SIG-M5 treated with dmso at 0.1 percent for 504 hours (cell line): ENCODE data around the gene TMEM80.
"Not testable (repeated sequence)": the region's sequence is repeated elsewhere in the genome, so short reads cannot be mapped to it uniquely, and the experiment has no call there.

Experiments
- DNase-seq: peaks from one replicate; lab custom pipeline; 2025; ENCODE audit not compliant: unreplicated experiment; lab: John Stamatoyannopoulos, UW

TMEM80 gene

GRCh38 chr11:695538-696248 lies at the start of gene TMEM80:
Gene TMEM80 (plus strand): TSS chr11:695816. CDS start chr11:695828, 12 bp downstream.
- DNase-seq = peak; percentile 93

DNA sequence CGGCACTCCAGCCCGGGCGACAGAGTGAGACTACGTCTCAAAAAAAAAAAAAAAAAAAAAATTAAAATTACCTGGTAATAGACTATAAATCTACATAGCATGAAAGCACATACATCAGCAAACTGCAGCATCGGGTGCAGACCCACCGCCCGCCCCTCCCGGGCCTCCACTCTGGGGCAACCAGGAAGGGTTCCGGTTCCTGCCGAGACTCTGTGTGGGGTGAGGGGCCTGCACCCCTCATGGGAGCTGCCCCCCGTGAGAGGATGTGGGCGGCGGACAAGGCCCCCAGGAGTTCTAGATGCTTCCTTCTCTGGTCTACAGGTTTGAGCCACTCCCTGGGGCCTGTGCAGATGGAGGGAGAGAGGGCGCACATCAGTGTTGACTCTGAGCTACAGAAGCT lies 49.4 kb upstream of the TMEM80 start:
- DNase-seq = no peak

DNA sequence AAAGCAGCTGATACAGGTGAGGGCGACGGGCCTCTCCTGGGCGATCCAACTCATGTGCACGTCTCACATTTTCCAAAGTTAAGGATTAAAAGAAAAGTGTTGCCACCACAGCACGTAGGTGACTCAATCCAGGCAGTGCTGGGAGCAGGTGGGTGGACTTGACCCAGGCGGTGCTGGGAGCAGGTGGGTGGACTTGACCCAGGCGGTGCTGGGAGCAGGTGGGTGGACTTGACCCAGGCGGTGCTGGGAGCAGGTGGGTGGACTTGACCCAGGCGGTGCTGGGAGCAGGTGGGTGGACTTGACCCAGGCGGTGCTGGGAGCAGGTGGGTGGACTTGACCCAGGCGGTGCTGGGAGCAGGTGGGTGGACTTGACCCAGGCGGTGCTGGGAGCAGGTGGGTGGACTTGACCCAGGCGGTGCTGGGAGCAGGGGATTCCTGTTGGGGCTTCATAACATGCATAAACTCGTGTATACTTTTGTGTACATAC lies 47.9 kb upstream of the TMEM80 start:
- DNase-seq = not testable (repeated sequence)

DNA sequence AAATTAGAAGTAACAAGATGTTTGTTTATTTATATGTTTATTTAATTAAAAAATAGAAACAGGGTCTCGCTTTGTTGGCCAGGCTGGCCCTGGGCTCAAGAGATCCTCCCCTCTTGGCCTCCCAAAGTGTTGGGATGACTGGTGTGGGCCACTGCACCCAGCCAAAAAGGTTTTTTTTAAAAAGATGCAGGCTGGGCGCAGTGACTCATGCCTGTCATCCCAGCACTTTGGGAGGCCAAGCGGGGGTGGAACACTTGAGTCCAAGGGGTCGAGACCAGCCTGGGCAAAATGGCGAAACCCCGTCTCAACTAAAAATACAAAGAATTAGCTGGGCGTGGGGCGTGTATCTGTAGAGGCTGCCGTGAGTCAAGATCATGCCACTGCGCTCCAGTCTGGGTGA lies 45.1 kb upstream of the TMEM80 start:
- DNase-seq = no peak

DNA sequence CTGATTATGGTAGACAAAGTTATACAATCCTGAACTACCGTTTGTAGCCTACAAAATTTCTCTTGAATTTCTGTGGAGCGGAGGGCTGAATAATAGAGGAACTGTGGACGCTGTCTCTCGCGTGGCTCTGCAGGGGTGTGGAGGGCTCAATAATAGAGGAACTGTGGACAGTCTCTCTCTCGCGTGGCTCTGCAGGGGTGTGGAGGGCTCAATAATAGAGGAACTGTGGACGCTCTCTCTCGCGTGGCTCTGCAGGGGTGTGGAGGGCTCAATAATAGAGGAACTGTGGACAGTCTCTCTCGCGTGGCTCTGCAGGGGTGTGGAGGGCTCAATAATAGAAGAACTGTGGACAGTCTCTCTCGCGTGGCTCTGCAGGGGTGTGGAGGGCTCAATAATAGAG lies 42.5 kb upstream of the TMEM80 start:
- DNase-seq = not testable (repeated sequence)

- DNase-seq = no peak
Measured at GRCh38 chr11:653837-654236, 41.8 kb upstream of the TMEM80 start.

DNA sequence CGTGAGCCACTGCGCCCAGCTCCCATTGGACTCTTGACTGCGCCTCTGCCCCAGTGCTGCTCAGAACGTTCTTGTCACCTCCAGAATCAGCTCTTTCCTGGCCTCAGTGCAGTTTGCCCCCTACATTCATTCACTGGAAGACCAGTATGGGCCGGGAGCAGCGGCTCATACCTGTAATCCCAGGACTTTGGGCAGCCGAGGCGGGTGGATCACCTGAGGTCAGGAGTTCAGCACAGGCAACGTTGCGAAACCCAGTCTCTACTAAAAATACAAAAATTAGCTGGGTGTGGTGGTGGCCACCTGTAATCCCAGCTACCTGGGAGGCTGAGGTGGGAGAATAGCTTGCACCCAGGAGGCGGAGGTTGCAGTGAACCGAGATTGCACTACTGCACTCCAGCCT lies 41.2 kb upstream of the TMEM80 start:
- not testable (repeated sequence) for DNase-seq

GRCh38 chr11:655036-655726 lies 40.4 kb upstream of the TMEM80 start:
- no peak for DNase-seq

DNA sequence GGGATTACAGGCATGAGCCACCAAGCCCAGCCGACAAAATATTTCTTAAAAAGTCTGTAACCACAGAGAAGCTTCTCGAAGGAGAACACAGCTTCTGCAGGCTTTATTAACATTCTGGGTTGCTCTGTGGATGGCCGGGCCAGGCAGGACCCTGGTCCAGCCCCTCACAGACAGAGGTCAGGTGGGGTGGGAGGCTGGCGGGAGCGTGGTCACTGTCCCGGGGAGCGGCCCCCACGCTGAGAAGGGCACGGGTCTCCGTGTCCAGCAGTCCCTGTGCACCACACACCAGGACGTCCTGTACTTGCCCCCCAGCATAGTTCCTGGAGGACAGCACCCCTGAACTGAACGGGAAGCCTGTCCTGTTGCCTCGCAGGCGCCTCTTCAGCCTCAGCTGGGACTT lies 39.2 kb upstream of the TMEM80 start:
- DNase-seq = no peak

DNA sequence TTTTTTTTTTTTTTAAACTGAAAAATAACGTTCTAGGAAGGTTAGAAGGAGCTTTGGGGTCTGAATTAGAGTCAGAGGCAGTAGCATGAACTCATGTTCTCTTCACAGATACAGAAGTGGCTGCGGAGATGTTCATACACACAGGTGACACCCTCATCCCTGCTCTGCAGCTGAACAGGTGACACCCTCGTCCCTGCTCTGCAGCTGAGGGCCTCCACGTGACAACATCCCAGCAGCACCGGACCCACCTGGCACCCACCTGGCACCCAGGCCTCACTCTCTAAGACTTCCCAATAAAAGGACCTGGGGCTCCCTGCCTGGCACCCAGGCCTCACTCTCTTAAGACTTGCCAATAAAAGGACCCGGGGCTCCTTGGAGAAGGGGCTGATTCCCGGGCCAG lies 38.8 kb upstream of the TMEM80 start:
- no peak for DNase-seq

GRCh38 chr11:657691-658126 lies 37.9 kb upstream of the TMEM80 start:
- DNase-seq = no peak

GRCh38 chr11:659532-660085 lies 36.0 kb upstream of the TMEM80 start:
- DNase-seq = no peak

DNA sequence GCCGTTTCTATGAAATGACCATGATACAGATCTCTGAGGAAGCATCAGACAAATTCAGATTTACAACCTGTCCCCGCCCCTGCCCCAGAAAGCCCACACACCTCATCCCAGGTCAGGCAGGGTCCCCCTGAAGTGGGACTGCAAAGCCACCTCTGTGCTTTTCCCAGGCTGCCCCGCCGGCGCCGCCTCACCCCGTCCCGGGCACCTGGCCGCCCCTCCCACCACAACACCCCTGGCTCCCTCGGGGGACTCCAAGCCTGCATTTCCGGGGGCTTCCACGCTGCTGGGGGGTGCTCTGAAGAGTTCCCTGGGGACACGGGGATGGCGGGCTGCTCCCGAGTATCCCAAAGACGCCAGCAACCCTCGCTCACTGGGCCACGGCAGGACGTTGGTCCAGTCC lies 35.3 kb upstream of the TMEM80 start:
- no peak for DNase-seq

DNA sequence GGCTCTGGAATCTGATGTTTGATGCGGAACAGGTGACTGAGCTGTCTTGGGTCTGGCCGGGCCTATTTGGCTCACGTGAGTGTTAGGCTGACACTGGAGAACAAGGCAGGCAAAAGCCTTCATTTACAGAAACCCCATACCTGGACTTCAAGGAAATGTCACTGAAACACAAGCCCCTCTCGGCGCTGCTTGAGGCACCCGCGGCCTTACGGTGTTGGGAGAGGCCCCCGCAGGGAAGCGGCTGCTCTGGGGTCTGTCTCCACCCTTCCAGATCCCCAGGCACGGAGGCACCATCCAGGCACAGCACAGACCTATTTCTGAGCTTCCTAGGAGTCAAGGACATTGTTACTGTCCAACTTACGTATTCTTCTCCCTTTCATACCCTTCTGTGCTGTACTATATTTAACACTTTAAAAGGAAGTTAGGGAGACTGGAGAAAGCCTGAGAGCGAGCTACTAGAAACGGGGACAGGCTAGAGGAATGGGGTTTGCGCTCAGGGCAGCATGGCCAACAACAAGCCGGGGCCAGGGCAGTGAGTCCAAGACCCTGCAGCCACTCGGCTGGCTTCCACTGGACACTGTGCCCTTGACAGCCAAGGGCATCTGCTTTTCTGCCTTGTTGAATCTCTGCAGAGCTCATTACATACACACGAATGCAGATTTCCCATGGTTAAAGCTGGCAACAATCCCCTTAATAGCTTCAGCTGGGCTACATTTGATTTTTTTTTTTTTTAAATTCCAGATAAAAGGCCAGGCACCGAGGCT lies 34.8 kb upstream of the TMEM80 start:
- no peak for DNase-seq

- no peak for DNase-seq
Measured at GRCh38 chr11:662689-663274, 32.8 kb upstream of the TMEM80 start.

DNA sequence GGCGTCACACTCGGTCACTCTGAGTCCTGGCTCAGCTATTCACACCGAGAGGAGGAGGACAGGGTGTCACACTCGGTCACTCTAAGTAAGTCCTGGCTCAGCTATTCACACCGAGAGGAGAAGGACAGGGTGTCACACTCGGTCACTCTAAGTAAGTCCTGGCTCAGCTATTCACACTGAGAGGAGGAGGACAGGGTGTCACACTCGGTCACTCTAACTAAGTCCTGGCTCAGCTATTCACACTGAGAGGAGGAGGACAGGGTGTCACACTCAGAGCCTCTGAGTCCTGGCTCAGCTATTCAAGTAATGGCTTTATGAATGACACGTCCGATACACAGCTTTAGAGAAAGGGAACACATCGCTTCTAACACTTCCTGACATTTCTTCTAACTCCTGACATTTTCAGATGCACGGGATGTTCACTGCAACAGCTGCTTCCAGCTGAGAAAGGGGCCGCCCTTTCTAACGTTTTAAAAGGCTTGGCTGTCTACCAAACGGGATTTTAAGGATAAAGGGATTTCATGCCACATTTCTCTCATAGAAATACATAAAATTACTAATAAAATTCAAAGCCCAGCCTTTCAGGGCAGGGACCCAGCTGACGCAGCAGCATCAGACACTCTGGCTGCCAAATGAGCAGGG lies 30.4 kb upstream of the TMEM80 start:
- no peak for DNase-seq

DNA sequence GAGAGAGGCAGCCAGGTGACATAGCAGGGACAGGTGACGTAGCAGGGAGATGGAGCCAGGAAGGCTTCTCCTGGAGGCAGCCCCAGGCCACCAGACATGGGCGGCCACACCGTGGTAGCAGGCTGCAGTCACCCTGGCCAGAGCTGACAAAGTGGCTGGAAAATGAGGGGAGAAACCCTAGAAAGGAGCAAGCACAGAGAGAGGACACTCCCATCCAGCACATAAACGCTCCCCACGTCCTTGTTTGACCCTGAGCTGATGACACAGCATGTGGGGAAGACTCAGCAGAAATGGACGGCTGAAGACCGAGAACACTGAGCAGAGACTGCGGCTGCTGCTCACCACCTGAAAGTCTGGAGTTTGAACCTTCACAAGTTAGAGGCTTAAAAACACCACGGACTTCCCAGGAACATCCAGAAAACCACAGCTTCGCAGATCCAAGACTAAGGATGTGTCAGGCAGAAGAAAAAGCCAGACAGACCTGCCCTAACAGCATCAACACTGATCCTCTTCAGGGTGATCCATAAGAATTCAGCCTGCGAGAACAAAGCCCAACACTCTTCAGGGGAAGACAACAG lies 29.8 kb upstream of the TMEM80 start:
- DNase-seq = no peak

DNA sequence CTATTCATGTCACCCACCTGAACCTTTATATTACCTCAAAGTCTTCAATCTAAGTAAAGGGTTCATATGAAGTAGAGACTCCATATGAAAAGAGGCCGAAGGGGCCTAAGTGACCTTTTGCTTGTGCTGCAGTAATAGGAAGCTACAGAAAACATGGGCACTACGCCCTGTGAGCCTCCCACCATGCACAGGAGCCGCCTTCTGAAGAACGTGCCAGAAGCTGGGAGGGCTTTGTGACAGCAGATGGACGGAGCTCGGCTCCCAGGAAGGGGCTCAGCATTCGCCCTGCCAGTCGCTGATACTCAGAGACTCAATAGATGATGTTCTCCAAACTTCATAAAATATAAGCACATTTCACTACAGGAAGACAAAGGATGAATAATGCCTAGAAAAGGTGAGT lies 21.8 kb upstream of the TMEM80 start:
- DNase-seq = no peak

DNA sequence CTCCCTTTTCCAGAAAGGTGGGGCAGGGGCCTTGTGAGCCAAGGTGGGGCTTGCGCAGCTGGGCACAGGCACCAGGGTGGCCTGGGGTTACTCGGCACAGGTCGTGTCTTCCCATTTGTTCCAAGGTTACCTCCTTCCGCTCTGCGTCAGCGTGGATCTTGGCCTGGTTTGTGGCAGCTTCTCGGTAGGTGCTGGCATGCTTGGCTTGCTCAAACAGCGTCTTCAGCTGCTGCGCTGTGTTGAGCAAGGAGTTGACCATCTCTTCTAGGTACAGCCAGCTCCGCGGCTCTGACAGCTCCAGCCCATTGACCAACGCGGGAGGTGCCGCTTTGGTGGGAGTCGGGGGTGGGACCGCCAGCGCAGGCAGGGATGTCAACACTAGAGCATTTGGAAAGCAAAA lies 21.2 kb upstream of the TMEM80 start:
- DNase-seq = no peak

- no peak for DNase-seq
Measured at GRCh38 chr11:678297-678696, 17.3 kb upstream of the TMEM80 start.
